GM18861 (cell line): ENCODE data around the gene MYLK.
"Not testable (repeated sequence)": the region's sequence is repeated elsewhere in the genome, so short reads cannot be mapped to it uniquely, and the experiment has no call there.

Experiments used
- ATAC-seq: cut with Tn5 transposase; IDR thresholded peaks from one replicate; pipeline ENCODE4 v1.9.1; 2021; ENCODE audit not compliant: unreplicated experiment

MYLK gene

GRCh38 chr3:123728014-123728413 is 156.1 kb downstream of the MYLK start:
- no peak for ATAC-seq

GRCh38 chr3:123725652-123726400 is 158.3 kb downstream of the MYLK start:
- no peak for ATAC-seq

- ATAC-seq = no peak
Measured at GRCh38 chr3:123724306-123724705, 159.8 kb downstream of the MYLK start.

GRCh38 chr3:123723522-123724168 is 160.5 kb downstream of the MYLK start:
- no peak for ATAC-seq

- ATAC-seq = no peak
Measured at GRCh38 chr3:123723070-123723469, 161.1 kb downstream of the MYLK start.

GRCh38 chr3:123722456-123722855 is 161.7 kb downstream of the MYLK start:
- no peak for ATAC-seq

GRCh38 chr3:123722021-123722420 is 162.1 kb downstream of the MYLK start:
- no peak for ATAC-seq

GRCh38 chr3:123721095-123721689 is 162.9 kb downstream of the MYLK start:
- ATAC-seq = not testable (repeated sequence)

- ATAC-seq = no peak
Measured at GRCh38 chr3:123720638-123721037, 163.5 kb downstream of the MYLK start.

GRCh38 chr3:123719862-123720453 is 164.2 kb downstream of the MYLK start:
- ATAC-seq = no peak

GRCh38 chr3:123719061-123719756 is 164.9 kb downstream of the MYLK start:
- not testable (repeated sequence) for ATAC-seq

- ATAC-seq = no peak
Measured at GRCh38 chr3:123718108-123718507, 166.0 kb downstream of the MYLK start.

GRCh38 chr3:123717451-123717850 is 166.7 kb downstream of the MYLK start:
- ATAC-seq = not testable (repeated sequence)

- no peak for ATAC-seq
Measured at GRCh38 chr3:123716411-123716810, 167.7 kb downstream of the MYLK start.

- no peak for ATAC-seq
Measured at GRCh38 chr3:123713211-123713610, 170.9 kb downstream of the MYLK start.

GRCh38 chr3:123712077-123712860 is 171.9 kb downstream of the MYLK start:
- no peak for ATAC-seq

- no peak for ATAC-seq
Measured at GRCh38 chr3:123711356-123711755, 172.8 kb downstream of the MYLK start.

- ATAC-seq = no peak
Measured at GRCh38 chr3:123708531-123708930, 175.6 kb downstream of the MYLK start.

- not testable (repeated sequence) for ATAC-seq
Measured at GRCh38 chr3:123707641-123708040, 176.5 kb downstream of the MYLK start.

- ATAC-seq = no peak
Measured at GRCh38 chr3:123706871-123707270, 177.3 kb downstream of the MYLK start.
